Endometrium (tissue), 2 donors: Measurements from ENCODE around the gene PRRX2.

Source experiments
- FAIRE-seq: peaks from 2 replicates; lab custom pipeline; 2012; peaks lifted over from hg19 to GRCh38; lab: Jason Lieb, UNC
- donor health status: control.
- donor health status: control.

Gene PRRX2

DNA sequence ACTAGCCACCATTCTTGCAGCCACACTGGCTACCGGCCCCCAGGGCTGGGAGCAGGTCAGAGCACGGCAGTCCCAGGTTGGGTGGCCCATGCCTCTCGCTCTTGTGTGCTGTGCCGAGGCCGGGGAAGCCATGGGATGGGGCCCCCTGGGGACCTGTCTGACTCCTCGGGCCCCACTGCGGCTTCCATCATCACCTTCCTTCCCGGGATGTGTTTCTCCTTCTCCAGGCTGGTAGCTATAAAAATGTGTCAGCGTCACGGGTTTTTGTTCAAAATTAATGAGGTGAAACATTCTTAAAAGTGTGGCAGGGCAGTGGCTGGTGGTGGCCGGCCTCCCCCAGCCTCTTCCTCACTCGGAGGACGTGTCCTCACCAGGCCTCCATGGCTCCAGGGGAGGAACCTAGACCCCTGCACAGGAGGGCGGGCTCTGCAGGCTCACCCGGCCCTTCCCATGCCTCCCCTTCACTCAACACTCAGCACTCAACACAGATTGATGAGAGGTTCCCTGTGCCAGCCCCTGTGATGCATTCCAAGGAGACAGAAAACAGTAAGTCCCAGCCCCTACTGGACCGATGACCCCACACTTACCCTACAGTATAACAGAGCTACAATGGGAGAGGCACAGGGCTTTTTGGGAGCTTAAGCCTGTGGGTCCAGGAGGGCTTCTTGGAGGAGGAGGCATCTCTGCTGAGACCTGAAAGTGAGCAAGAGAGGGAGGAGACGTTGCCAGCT, 44.2 kb downstream of the PRRX2 start:
- no peak for FAIRE-seq

DNA sequence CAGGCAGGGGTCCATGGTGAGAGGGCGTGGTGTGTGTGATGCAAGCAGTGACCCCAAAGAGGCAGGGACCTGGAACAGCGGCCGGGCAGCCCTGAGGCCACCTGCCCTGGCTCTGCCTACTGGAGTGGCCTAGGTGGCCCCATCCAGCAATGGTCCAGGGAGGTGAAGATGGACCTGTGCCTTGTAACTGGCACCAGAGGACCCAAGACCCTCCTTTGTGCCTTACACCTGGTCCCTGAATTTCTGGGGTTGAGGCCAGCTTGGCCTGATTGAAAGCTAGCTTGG, 44.7 kb downstream of the PRRX2 start:
- no peak for FAIRE-seq

DNA sequence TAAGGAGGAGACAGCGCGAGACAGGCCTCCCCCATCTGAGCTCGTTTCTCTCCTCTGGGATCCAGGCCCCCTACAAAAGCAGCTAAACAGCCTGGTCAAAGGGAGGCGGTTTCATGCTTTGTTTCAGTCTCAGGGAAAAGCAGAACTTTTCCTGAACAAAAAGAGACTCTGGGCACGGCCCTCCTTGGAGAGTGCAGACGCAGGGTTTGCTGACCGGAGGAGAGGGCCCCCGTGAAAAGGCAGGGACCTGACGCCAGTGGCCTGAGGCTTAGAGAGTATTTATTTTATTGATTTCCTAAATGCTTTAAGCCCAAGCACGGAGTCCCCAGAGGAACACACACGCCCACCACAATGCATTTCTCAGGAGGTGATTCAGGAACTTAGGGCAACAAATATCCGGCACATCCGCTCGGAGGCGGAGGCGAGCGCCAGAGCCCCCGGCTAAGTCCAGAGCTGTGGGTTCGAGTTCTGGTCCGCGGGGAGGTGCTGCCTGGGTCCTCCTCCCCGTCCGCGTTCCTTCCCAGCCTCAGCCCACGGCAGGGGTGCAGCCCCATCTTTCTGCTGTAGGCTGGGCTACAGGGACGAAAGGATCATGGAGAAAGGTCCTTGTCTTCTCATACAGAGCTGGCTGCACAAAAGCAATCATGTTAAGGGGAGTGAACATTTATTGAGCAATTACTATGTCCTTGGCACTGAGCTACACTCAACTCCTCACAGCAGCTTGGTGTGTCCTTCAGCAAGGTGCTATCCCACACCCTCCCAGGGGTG, 47.4 kb downstream of the PRRX2 start:
- no peak for FAIRE-seq

DNA sequence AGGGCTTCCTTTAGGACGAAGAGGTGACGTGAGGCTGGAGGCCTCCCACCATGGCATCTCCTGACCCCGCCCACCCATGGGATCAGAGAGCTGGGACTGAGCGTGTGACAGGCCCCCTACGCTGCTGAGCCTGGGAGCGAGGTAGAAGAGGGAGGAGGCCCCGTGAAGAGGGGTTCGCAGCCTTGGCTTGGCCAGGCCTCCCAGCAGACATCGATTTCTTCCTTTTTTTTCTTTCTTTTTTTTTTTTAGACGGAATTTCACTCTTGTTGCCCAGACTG, 47.9 kb downstream of the PRRX2 start:
- no peak for FAIRE-seq

DNA sequence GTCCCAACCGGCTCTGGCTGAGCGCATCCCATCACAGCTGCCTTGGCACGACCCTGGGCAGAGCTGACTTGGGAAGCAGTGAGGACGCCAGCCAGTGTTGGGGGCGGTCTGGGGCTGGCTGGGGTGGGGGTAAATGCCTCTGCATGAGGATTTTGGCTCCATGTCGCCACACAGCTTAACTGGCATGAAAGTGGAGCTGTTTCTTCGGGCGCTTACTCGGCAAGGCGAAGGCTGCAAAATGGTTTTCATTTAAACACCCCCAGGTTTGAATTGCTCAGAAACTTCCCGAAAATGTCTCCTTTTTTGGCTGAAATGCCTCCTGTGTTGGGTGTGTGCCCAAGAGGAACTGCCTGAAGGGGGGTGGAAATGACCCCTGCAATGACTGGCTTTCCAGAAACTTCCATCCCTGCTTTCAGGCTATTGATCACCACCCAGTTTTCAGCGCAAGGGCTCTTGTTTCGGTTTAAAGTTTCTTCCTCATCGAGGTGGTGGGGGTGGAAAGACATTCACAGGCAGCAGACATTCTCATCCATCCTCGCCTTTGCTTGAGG, 49.1 kb downstream of the PRRX2 start:
- FAIRE-seq, result no peak

DNA sequence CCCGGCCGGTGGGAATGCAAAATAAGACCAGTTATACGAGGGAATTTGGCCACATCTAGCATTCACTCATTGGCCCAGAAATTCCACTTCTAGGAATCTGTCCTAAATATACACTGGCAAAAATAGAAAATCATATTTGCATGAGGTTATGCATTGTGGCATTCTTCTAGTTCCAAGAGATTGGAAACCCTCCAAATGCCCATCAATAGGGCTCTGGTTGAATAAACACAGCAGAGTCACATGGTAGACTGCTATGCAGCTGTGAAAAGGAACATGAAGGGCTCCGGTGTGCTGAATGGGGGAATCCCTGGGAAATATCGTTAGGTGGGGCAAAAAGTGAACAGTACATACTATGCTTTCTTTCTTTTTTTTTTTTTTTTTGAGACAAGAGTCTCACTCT, 50.6 kb downstream of the PRRX2 start:
- FAIRE-seq, result no peak

DNA sequence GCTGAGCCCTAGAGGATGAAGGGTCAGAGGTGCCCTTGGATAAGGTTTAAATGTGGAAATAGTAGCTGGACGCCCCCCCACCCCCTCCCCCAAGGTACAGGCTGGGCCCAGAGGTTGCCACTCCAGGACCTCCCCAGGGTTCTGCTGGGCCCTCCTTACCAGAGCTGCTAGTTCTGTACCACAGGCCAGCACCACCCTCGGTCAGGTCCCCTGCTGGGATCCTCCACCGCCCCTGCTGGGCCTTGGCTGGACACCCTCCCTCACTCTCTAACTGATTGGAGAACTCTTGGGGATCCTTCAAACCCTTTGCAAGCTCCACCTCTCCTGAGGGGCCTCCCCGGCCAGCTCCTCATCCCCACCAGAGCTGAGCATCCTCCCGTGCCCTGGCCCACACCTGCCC, 52.5 kb downstream of the PRRX2 start:
- FAIRE-seq, result no peak

DNA sequence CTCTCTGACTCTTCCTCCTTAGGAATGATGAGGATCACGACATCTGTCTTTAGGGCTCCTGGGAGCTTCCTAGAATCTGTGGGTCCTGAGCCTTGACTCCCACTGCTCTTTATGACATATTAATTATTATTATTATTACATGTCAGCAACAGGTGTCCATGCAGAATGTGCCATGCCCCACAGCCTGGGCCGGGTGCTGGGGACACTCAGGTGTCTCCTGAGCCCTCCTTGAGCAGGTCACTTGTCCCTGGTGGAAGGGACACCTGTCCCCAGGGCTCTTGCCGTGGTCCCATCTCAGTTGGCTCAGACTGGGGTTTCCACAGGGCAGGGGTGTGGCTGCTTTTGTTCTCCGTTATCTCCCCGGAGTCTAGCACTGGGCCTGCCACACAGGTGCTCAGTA, 53.2 kb downstream of the PRRX2 start:
- no peak for FAIRE-seq

DNA sequence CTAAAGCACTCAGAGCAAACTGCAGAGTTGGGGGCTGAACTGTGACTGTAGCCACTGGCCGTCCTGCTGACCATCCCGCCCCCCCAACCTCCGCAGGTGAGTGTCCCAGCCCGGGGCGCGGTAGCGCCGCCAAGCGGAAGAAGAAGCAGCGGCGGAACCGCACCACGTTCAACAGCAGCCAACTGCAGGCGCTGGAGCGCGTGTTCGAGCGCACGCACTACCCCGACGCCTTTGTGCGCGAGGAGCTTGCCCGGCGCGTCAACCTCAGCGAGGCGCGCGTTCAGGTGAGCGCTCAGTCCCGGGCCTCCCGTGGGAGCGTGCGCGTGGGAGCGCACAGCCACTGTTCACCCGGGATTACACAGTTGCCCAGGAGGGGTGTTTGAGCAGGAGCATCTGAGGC, 53.7 kb downstream of the PRRX2 start:
- FAIRE-seq, result no peak

DNA sequence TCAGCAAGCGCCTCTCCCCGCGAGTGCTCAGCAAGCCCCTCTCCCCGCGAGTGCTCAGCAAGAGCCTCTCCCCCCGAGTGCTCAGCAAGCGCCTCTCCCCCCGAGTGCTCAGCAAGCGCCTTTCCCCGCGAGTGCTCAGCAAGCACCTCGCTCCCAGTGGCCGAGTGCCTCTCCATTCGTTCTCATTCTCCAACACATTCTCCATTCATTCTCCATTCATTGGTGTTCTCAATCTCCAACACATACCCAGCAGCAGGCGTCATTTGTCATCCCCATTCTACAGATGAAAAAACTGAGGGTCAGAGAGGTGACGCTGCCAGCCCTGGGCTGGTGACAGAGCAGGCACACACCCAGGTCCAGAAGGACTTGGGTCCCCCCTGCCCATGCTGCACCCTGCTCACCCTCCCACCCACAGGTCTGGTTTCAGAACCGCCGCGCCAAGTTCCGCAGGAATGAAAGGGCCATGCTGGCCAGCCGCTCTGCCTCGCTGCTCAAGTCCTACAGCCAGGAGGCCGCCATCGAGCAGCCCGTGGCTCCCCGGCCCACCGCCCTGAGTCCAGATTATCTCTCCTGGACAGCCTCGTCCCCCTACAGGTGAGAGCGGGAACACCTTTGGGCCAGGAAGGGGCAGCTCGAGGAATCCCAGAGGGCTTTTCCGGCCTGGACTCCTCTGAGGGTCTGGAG, 54.9 kb downstream of the PRRX2 start:
- no peak for FAIRE-seq

DNA sequence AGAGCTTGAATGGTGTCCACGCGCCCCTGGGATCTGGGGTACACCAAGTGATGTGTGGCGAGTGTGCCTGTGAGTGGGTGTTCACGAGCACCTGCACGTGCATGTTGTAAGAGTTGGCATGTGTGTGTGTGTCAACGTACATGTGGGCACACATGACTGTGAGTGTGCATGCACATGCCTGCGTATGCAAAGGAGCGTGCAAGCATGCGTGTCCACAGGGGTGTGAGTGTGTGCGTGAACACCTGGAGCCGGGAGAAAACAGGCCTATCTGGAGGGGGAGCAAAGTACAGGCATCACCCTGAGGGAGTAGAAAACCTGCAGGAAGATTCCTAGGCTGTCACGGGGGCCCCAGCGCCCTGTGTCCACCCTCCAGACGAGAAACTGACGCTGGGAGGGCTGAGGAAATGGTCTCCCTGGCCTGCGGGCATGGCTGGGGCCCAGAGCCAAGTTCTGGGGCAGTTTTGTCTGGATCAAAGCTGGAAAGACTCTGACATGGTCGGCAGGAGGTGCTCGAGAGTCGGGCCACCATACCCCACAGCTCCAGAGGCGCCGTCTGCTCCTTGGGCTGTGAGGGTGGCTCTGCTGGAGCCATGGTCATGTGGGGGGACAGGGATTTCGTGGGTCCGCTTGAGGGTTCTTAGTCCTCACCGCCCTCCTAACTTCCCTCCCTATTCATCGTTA, 55.6 kb downstream of the PRRX2 start:
- FAIRE-seq, result no peak

DNA sequence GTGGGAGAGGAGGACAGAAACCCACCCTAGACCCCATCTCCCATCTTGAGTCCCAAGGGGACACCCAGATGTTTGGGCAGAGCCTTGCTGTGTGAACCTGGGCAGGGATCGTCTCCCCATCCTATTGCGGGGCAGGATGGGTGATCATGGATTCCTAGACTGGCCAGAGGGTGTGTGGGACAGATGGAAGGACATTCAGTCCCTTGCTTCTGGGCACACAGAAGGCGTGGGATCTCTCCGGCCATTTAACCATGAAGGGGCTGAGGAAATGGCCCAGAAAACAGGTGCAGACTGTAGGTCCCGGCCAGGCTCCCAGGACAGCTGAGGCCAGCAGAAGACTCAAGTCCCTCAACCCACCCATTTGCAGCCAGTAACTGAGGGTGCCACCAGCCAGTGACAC, 57.5 kb downstream of the PRRX2 start:
- no peak for FAIRE-seq

DNA sequence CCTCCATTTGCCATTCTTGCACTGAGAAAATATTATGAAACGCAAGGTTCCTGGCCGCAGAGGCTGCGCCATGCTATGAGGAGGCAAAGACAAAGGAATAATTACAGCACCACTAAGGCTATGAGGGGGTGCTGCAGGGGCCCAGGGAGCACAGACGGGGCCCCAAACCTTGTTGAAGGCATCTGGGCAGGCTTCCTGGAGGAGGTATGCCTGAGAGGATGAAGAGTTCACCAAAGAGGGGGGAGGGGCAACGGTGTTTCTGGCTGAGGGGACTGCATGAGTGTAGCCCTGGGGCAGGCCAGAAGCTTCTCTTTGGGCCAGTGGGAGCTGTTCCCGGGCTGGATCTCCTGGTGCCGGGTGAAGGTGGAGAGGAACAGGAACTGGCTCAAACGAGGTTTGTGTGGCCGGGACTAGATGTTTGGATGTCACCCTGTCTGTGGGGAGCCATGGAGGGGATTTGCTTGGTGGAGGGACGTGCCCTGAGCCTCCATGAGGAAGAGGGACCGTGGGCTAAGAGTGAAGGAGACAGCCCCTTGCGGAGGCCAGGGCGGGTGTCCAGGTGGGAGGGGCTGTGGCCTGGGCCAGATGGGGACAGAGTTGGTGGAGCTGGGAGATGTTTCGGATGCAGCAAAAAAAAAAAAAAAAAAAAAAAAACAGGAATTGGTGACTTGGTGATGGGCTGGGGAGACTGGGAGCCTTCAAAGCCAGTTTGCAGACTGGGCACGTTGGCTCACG, 59.2 kb downstream of the PRRX2 start:
- no peak for FAIRE-seq

DNA sequence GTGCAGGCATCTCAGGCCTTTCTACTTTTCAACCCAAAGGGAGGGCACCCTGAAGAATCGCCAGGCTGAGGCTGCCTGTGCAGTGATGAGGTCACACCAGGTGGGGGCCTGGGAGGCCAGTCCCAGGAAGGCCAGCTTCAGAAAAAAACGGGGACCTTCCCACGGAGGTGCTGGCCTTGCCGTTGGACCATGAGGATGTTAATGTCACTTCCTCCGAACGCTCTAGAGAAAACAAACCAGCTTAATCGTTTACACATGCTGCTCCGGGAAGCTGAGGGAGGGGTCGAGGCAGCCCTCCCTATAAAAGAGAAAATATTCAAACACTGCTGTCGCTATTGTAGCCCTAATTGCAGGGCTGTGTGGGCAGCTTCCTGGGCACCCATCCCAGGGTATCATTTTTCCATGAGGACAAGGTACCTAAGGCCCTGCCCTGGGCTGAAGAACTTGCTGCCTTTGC, 60.4 kb downstream of the PRRX2 start:
- FAIRE-seq, result no peak

DNA sequence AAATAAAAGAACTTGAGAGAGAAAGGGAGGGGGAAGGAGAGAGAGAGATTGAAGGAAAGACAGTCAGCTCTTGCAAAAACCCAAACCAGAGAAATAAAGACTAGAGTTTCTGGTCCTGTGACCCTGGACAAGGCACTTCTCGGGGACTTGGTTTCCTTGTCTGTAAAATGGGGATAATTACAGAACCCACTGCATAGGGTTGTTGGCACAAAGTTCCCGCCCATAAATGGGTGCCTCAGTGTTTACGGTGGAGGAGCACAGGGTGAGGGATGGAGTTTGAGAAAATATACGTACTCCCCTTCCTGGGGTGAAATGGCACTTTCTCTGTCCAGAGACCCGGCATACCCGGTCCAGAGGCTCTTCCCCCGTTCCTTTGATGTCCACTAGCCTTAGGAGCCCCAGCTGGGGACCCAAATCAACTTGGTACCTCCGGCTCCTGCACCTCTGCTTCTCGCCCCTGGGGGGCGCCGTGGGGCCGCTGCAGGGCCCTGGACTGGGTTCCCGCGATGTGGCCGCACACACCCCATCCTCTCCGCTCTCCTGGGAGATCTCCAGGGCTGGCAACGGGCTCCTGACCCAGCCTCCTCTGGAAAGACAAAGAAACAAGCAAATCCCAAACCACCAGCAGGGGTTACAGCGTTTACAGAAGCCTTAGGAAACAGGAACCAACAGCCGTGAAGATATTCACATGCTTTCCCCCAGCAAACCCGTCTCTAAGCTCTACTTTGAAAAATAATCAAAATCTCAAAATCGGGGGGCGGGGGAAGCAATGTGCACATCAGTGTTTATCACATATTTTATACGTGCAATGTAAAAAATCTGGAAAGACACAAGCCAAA, 61.1 kb downstream of the PRRX2 start:
- FAIRE-seq, result no peak

DNA sequence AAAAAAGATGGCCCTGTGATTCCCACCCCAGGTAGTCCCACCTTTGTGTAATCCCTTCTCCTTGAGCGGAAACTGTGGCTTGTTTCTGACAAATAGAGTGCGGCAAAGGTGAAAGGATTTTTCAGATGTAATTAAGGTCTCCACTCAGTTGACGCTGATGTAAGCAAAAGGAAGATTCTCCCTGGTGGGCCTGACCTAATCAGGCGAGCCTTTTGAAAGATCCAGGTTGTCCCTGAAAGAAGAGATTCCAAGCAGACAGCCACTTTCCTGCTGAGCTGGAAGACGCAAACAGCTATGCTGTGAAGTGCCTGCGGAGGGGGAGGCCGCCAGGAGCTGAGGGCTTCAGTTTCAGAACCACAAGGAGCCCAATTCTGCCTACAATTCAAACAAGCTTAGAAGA, 63.3 kb downstream of the PRRX2 start:
- no peak for FAIRE-seq

DNA sequence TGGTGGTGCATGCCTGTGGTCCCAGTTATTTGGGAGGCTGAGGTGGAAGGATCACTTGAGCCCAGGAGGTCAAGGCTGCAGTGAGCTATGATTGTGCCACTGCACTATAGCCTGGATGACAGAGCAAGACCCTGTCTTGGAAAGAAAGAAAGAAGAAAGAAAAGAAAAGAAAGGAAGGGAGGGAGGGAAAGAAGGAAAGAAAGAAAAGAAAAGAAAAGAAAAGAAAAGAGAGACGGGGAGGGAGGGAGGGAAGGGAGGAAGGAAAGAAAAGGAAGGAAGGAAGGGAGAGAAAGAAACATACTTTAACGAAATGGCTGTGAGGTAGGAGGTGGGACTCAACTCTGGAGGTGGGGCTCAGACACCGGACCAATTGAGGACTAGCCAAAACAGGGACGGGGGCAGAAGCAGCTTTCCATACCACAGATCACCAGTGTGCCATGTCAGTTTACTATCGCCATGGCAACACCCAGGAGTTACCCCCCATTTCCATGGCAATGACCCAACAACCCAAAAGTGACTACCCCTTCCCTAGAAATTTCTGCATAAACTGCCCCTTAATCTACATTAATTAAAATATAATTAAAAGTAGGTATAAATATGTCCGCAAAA, 66.1 kb downstream of the PRRX2 start:
- no peak for FAIRE-seq

DNA sequence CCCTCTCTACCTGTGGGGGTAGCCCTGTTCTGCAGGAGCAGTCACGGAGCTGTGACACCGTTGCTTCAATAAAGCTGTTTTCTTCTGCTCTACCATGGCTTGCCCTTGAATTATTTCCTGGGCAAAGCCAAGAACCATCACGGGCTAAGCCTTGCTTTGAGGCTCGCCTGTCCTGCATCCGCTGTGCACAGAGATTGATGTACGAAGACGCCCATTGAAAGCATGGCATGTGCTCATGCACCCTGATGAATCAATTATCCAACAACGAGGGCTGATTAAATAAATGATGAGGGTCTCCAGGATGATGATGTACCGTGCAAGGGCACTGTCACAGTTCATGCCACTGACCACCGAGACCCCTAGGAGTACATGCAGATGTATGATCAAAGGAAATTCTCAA, 66.7 kb downstream of the PRRX2 start:
- no peak for FAIRE-seq

DNA sequence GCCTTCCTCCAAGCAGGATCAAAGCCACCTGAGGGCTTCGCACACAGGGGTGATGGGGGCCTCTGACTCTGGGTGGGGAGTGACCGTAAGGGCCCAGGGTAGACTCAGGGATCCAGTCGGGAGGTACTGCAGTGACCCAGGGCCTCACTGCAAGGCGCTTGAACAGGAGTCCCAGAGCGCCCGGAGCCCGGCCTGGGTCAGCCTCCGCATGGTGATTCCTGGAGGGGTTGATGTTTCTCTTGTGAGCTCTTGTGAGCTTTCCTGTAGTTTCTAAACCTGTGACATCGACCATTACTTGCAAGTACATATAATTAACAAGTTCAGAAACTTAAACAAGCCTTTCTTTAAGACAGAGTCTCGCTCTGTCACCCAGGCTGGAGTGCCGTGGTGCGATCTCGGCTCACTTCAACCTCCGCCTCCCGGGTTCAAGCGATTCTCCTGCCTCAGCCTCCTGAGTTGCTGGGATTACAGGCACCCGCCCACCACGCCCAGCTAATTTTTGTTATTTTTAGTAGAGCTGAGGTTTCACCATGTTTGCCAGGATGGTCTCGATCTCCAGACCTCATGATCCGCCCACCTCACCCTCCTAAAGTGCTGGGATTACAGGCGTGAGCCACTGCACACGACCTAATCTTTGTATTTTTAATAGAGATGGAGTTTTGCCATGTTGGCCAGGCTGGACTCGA, 67.6 kb downstream of the PRRX2 start:
- no peak for FAIRE-seq

DNA sequence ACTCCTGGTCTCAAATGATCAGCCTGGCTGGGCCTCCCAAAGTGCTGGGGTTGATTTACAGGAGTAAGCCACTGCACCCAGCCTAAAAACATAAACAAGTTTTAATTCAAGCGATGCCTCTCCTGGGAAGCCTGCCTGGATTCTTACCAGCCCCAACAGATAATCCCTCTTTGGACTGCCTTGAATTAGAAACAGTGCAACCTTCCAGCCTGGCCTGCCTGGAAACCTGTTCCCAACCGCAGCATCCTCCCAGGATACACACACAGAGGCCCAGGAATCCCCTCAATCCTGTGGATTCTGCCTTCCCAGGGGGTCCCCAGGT, 68.1 kb downstream of the PRRX2 start:
- FAIRE-seq, result no peak
